Common myeloid progenitor, CD34-positive (primary cell): ENCODE data around the gene KIF16B.

ENCODE experiments used
- CTCF ChIA-PET: fragments of 350-600 bp; sonication (Branson Sonifier 250); formaldehyde crosslinking; loops from one replicate; lab custom pipeline; 2021; ENCODE audit warnings: antibody characterized with exemption; lab: Charles Lee
- POLR2A ChIA-PET: fragments of 350-600 bp; sonication (Branson Sonifier 250); formaldehyde crosslinking; loops from one replicate; lab custom pipeline; 2021; ENCODE audit warnings: antibody characterized with exemption; lab: Charles Lee
- DNase-seq, 3 donors: peaks; one replicate each; pipeline versions ENCODE4 v3.0.0 to v3.0.0-alpha.2; 2013
- H3K27ac ChIP-seq, 2 experiments: 1 replicate in 1 of 2; 2 replicates in 1 of 2; pipeline ENCODE4 v1.7.0; 2013; ENCODE audit warnings: inconsistent platforms in 2 of 2, low read length in 2 of 2, mild to moderate bottlenecking in 2 of 2, low read depth in 1 of 2, moderate library complexity in 1 of 2; ENCODE audit not compliant: severe bottlenecking in 2 of 2, insufficient read depth in 1 of 2, poor library complexity in 1 of 2
- H3K27me3 ChIP-seq, 5 experiments: replicated peaks in 2 of 5; 1 replicate in 3 of 5; 2 replicates in 2 of 5; pipeline versions ENCODE4 v1.6.1 to v1.7.0; 2013; ENCODE audit warnings: low read length in 4 of 5, mild to moderate bottlenecking in 2 of 5, moderate library complexity in 2 of 5, inconsistent platforms in 1 of 5; ENCODE audit not compliant: insufficient read depth in 5 of 5, control insufficient read depth in 4 of 5
- H3K36me3 ChIP-seq, 4 experiments: 1 replicate in 2 of 4; 2 replicates in 2 of 4; pipeline versions ENCODE4 v1.6.1 to v1.7.0; 2013; ENCODE audit warnings: low read length in 3 of 4, control low read depth in 1 of 4, mild to moderate bottlenecking in 1 of 4; ENCODE audit not compliant: control insufficient read depth in 4 of 4, insufficient read depth in 4 of 4
- H3K4me1 ChIP-seq, 4 experiments: 1 replicate in 3 of 4; 2 replicates in 1 of 4; pipeline versions ENCODE4 v1.6.1 to v1.7.1; 2013; ENCODE audit warnings: low read length in 3 of 4, mild to moderate bottlenecking in 3 of 4, control low read depth in 1 of 4, inconsistent platforms in 1 of 4, moderate library complexity in 1 of 4; ENCODE audit not compliant: control insufficient read depth in 4 of 4, insufficient read depth in 4 of 4; ENCODE audit errors: control extremely low read depth in 1 of 4
- H3K4me3 ChIP-seq, 7 experiments: 1 replicate in 4 of 7; 2 replicates in 3 of 7; pipeline versions ENCODE4 v1.5.1 to v1.7.0; 2013; ENCODE audit warnings: mild to moderate bottlenecking in 7 of 7, low read length in 6 of 7, moderate library complexity in 6 of 7, inconsistent platforms in 2 of 7, low read depth in 2 of 7, control low read depth in 1 of 7; ENCODE audit not compliant: insufficient read depth in 4 of 7, control insufficient read depth in 1 of 7; ENCODE audit errors: extremely low read depth in 1 of 7
- H3K9me3 ChIP-seq, 5 experiments: 1 replicate in 4 of 5; 2 replicates in 1 of 5; pipeline versions ENCODE4 v1.6.1 to v1.7.1; 2013; ENCODE audit warnings: low read length in 4 of 5, mild to moderate bottlenecking in 2 of 5, inconsistent platforms in 1 of 5, low read depth in 1 of 5, moderate library complexity in 1 of 5; ENCODE audit not compliant: control insufficient read depth in 4 of 5, insufficient read depth in 2 of 5; ENCODE audit errors: control extremely low read depth in 1 of 5
- WGBS: methylation state at CpG from one replicate; pipeline ENCODE4 v1.1.5; 2013; ENCODE audit not compliant: insufficient coverage; 5-methylcytosine and 5-hydroxymethylcytosine counted together

KIF16B gene

DNA sequence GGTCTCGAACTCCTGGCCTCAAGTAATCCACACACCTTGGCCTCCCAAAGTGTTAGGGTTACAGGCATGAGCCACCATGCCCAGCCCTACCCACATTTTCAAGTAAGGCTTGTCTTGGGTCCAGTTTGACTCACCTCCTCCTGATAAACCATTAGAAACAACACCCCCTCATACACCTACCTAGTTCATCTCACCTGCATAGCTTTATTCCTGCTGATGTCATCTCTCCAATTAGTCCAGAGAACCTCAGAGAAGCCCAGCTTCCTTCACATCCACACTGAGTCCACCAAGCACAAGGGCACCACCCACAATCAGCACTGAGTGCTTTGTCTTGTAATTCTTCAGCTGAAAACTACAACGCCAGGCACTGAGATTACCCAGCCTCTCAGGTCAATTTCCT, 35.3 kb downstream of the KIF16B start:
- CTCF ChIA-PET, result interaction anchor here (2.0 kb wide), 1 partner anchor 21 kb away, joined by 4 read pairs; no protein-coding TSS in a partner anchor
- POLR2A ChIA-PET, result interaction anchor here (0.6 kb wide), 1 partner anchor 162 kb away, joined by 3 read pairs; no protein-coding TSS in a partner anchor
- H3K27me3 ChIP-seq, result no peaks in the 10 kb centered on the region
- no peak for DNase-seq
- H3K4me3 ChIP-seq, result no peak overlapping the region
- H3K4me1 ChIP-seq, result peaks cover 0 to 5% (median 2%) of the 10 kb centered on the region in 4 experiments
- no peaks in the 10 kb centered on the region for H3K9me3 ChIP-seq
- H3K36me3 ChIP-seq, result no peaks in the 10 kb centered on the region
- WGBS, result no CpG with 5 or more reads among the region's 2 CpGs
- H3K27ac ChIP-seq, result no peak overlapping the region

DNA sequence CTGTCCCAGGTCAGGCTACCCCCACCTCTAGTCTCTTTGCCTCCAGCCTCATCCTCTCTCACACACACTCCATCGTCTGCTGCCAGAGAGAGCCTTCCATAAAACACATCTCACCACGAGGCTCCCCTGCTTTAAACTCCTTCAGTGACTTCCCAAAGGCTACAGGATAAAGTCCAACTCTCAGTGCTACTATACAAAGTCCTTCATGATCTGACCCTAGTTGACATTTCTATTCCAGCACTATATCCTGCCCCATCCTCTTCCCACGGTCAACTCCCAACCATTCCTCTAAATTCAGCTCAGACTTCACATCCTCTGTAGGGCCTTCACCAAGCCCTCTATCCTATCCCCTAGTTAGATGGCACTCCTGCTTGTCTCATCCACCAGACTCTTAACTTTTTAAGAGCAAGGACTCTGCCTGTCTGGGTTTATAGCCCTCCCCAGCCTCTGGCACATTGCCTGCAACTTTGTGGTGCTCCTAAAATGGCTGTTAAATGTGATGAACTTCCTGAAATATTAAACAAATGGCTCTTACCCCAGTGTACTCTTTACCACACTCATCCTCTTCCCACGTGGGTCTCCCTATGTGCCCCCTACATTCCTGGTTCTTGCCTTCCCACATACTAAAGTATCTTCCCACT, 36.1 kb downstream of the KIF16B start:
- 45% methylated on average over 2 of the region's 4 CpGs for WGBS
- POLR2A ChIA-PET, result no interaction called here
- peaks cover 0 to 5% (median 2%) of the 10 kb centered on the region in 4 experiments for H3K4me1 ChIP-seq
- no peaks in the 10 kb centered on the region for H3K27me3 ChIP-seq
- H3K4me3 ChIP-seq, result no peak overlapping the region
- H3K9me3 ChIP-seq, result no peaks in the 10 kb centered on the region
- H3K36me3 ChIP-seq, result no peaks in the 10 kb centered on the region
- no peak overlapping the region for H3K27ac ChIP-seq
- DNase-seq, result peak; percentile 2 to 60 (median 44)
- CTCF ChIA-PET, result interaction anchor here (2.0 kb wide), 1 partner anchor 20 kb away, joined by 4 read pairs; no protein-coding TSS in a partner anchor

- H3K9me3 ChIP-seq, result no peaks in the 10 kb centered on the region
- CTCF ChIA-PET, result no interaction called here
- POLR2A ChIA-PET, result no interaction called here
- no peaks in the 10 kb centered on the region for H3K27me3 ChIP-seq
- no CpG with 5 or more reads among the region's 2 CpGs for WGBS
- no peak for DNase-seq
- H3K27ac ChIP-seq, result no peak overlapping the region
- H3K4me3 ChIP-seq, result no peak overlapping the region
- no peaks in the 10 kb centered on the region for H3K36me3 ChIP-seq
- H3K4me1 ChIP-seq, result peaks cover 0 to 5% (median 2%) of the 10 kb centered on the region in 4 experiments
Observed at GRCh38 chr20:16535277-16535676, 38.0 kb downstream of the KIF16B start.

- H3K4me1 ChIP-seq, result peaks cover 0 to 5% (median 2%) of the 10 kb centered on the region in 4 experiments
- DNase-seq, result no peak
- no peaks in the 10 kb centered on the region for H3K27me3 ChIP-seq
- H3K36me3 ChIP-seq, result no peaks in the 10 kb centered on the region
- no CpG with 5 or more reads among the region's 1 CpG for WGBS
- H3K9me3 ChIP-seq, result no peaks in the 10 kb centered on the region
- H3K27ac ChIP-seq, result no peak overlapping the region
- POLR2A ChIA-PET, result no interaction called here
- CTCF ChIA-PET, result no interaction called here
- H3K4me3 ChIP-seq, result no peak overlapping the region
Observed at GRCh38 chr20:16533502-16533901, 39.7 kb downstream of the KIF16B start.

- ChIA-PET CTCF (no interaction called here), POLR2A (no interaction called here)
Observed at GRCh38 chr20:16531485-16531884, 41.8 kb downstream of the KIF16B start.

GRCh38 chr20:16530201-16530681, 43.0 kb downstream of the KIF16B start:
- 91% methylated on average over 14 of the region's 15 CpGs for WGBS
- no peaks in the 10 kb centered on the region for H3K4me1 ChIP-seq
- CTCF ChIA-PET, result no interaction called here
- H3K27me3 ChIP-seq, result no peaks in the 10 kb centered on the region
- H3K9me3 ChIP-seq, result no peaks in the 10 kb centered on the region
- no peak for DNase-seq
- H3K36me3 ChIP-seq, result peaks cover 2 to 4% (median 2%) of the 10 kb centered on the region in 4 experiments
- H3K4me3 ChIP-seq, result no peak overlapping the region
- H3K27ac ChIP-seq, result no peak overlapping the region
- POLR2A ChIA-PET, result no interaction called here

More at GRCh38 chr20:16531485-16531884, 41.8 kb downstream of the KIF16B start:
- Histone ChIP-seq H3K36me3 (peaks cover 2 to 4% (median 2%) of the 10 kb centered on the region in 4 experiments), H3K4me1 (no peaks in the 10 kb centered on the region), H3K27ac (no peak overlapping the region), H3K9me3 (no peaks in the 10 kb centered on the region), H3K4me3 (no peak overlapping the region), H3K27me3 (no peaks in the 10 kb centered on the region)
- DNase-seq, result no peak
- 100% methylated on average over 6 of the region's 8 CpGs for WGBS

GRCh38 chr20:16528078-16528477, 45.2 kb downstream of the KIF16B start:
- DNase-seq, result no peak
- no peak overlapping the region for H3K27ac ChIP-seq
- H3K4me3 ChIP-seq, result no peak overlapping the region
- H3K9me3 ChIP-seq, result no peaks in the 10 kb centered on the region
- POLR2A ChIA-PET, result no interaction called here
- WGBS, result 100% methylated on average over 4 of the region's 5 CpGs
- H3K27me3 ChIP-seq, result no peaks in the 10 kb centered on the region
- no peaks in the 10 kb centered on the region for H3K4me1 ChIP-seq
- CTCF ChIA-PET, result no interaction called here
- H3K36me3 ChIP-seq, result peaks cover 2 to 5% (median 3%) of the 10 kb centered on the region in 4 experiments
